ENCODE measurements around the gene SLC38A4. TPM values are rescaled to one million over a fixed set of nuclear protein-coding genes. Genes with fewer than 3 reads are reported as not detected.

Gene SLC38A4
- total and polyA plus RNA-seq, 2 experiments from 2014 or later: 6.2 to 12.5 TPM

DNA sequence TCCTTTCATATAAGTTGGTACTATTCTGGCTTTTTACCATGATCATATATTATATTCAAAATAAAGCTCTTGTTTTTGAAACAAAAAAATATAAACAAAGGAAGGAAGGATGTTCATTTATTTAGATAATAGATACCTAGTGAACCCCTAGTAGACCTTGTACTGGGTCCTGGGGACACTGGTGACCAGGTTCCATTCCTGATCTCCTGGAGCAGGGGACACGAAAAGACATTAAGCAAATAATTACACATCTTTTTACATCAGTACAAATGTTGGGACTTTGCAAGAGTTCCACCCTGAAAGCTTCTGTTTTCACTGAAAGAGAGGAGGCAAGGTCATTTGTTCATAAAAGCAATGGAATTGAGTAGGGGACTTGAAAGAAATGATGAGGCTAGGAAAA lies 49.3 kb upstream of the SLC38A4 start (continued):
- TF ChIP-seq, protein P1, sequence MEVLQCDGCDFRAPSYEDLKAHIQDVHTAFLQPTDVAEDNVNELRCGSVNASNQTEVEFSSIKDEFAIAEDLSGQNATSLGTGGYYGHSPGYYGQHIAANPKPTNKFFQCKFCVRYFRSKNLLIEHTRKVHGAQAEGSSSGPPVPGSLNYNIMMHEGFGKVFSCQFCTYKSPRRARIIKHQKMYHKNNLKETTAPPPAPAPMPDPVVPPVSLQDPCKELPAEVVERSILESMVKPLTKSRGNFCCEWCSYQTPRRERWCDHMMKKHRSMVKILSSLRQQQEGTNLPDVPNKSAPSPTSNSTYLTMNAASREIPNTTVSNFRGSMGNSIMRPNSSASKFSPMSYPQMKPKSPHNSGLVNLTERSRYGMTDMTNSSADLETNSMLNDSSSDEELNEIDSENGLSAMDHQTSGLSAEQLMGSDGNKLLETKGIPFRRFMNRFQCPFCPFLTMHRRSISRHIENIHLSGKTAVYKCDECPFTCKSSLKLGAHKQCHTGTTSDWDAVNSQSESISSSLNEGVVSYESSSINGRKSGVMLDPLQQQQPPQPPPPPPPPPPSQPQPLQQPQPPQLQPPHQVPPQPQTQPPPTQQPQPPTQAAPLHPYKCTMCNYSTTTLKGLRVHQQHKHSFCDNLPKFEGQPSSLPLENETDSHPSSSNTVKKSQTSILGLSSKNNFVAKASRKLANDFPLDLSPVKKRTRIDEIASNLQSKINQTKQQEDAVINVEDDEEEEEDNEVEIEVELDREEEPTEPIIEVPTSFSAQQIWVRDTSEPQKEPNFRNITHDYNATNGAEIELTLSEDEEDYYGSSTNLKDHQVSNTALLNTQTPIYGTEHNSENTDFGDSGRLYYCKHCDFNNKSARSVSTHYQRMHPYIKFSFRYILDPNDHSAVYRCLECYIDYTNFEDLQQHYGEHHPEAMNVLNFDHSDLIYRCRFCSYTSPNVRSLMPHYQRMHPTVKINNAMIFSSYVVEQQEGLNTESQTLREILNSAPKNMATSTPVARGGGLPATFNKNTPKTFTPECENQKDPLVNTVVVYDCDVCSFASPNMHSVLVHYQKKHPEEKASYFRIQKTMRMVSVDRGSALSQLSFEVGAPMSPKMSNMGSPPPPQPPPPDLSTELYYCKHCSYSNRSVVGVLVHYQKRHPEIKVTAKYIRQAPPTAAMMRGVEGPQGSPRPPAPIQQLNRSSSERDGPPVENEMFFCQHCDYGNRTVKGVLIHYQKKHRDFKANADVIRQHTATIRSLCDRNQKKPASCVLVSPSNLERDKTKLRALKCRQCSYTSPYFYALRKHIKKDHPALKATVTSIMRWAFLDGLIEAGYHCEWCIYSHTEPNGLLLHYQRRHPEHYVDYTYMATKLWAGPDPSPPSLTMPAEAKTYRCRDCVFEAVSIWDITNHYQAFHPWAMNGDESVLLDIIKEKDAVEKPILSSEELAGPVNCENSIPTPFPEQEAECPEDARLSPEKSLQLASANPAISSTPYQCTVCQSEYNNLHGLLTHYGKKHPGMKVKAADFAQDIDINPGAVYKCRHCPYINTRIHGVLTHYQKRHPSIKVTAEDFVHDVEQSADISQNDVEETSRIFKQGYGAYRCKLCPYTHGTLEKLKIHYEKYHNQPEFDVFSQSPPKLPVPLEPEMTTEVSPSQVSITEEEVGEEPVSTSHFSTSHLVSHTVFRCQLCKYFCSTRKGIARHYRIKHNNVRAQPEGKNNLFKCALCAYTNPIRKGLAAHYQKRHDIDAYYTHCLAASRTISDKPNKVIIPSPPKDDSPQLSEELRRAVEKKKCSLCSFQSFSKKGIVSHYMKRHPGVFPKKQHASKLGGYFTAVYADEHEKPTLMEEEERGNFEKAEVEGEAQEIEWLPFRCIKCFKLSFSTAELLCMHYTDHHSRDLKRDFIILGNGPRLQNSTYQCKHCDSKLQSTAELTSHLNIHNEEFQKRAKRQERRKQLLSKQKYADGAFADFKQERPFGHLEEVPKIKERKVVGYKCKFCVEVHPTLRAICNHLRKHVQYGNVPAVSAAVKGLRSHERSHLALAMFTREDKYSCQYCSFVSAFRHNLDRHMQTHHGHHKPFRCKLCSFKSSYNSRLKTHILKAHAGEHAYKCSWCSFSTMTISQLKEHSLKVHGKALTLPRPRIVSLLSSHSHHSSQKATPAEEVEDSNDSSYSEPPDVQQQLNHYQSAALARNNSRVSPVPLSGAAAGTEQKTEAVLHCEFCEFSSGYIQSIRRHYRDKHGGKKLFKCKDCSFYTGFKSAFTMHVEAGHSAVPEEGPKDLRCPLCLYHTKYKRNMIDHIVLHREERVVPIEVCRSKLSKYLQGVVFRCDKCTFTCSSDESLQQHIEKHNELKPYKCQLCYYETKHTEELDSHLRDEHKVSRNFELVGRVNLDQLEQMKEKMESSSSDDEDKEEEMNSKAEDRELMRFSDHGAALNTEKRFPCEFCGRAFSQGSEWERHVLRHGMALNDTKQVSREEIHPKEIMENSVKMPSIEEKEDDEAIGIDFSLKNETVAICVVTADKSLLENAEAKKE (CRISPR knock-in tag; IDR thresholded peaks at IDR 0.05): no peak
- no peak for TF ChIP-seq ZNF331 (CRISPR knock-in tag; IDR thresholded peaks at IDR 0.05; ENCODE audit: low read depth)
- no peak for TF ChIP-seq EZH2 (IDR thresholded peaks at IDR 0.05; ENCODE audit: low read depth, unreplicated experiment)
- no peak for TF ChIP-seq JUNB (IDR thresholded peaks at IDR 0.05; ENCODE audit: unreplicated experiment)

DNA sequence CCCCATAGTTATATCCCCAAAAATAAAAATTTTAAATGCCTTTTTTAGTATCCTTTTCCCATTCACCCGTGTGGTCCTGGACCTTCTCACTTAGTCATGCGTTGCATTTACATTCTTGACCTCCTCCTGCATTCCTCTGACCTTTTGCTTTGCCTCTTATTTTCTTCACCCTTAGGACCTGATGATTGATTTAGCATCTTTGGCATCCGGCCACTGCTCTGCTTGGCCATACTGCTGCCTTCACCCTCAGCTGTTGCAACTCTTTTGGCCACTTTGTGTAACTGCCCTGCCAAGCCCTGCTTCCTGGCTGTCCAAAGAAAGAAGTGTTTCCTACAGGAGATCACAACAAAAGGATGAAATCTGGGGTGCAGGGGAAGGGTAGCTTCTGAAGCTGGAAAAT lies 48.8 kb upstream of the SLC38A4 start:
- Histone ChIP-seq H4K20me1 (replicated peaks; ENCODE audit: insufficient read depth) (no peaks in the 10 kb centered on the region), H3K36me3 (ENCODE audit: insufficient read depth) (peaks cover 6% of the 10 kb centered on the region; the same call in 1 of the 2 replicates), H3F3A (replicated peaks; ENCODE audit: low read depth) (no peaks in the 10 kb centered on the region), H2AFZ (no peak overlapping the region), H3K27ac (ENCODE audit: low read depth) (no peak overlapping the region), H3K4me2 (no peak overlapping the region), H3K4me1 (ENCODE audit: insufficient read depth) (no peaks in the 10 kb centered on the region), H3K27me3 (ENCODE audit: insufficient read depth) (no peaks in the 10 kb centered on the region), H3K4me3 (no peak overlapping the region), H3K79me2 (replicated peaks; ENCODE audit: insufficient read depth) (no peaks in the 10 kb centered on the region), H3K9me2 (ENCODE audit: insufficient read depth) (peaks cover 20% of the 10 kb centered on the region)
- Mint-ChIP-seq H3K27ac (no peak overlapping the region), H3K4me3 (no peak overlapping the region), H3K4me1 (no peaks in the 10 kb centered on the region), H3K27me3 (ENCODE audit: insufficient read depth, low read depth, poor library complexity) (no peaks in the 10 kb centered on the region), H3K9me3 (peaks cover 44% of the 10 kb centered on the region), H3K36me3 (ENCODE audit: low read depth) (peaks cover 5% of the 10 kb centered on the region; the same call in 2 of the 3 replicates)
- DNase-seq (ENCODE audit: low spot score) (no peak), ATAC-seq (no peak)
- TF ChIP-seq STAT1 (IDR thresholded peaks at IDR 0.05; ENCODE audit: unreplicated experiment): no peak
- no peak for TF ChIP-seq ZNF114 (CRISPR knock-in tag; IDR thresholded peaks at IDR 0.05)
- TF ChIP-seq, protein P2, sequence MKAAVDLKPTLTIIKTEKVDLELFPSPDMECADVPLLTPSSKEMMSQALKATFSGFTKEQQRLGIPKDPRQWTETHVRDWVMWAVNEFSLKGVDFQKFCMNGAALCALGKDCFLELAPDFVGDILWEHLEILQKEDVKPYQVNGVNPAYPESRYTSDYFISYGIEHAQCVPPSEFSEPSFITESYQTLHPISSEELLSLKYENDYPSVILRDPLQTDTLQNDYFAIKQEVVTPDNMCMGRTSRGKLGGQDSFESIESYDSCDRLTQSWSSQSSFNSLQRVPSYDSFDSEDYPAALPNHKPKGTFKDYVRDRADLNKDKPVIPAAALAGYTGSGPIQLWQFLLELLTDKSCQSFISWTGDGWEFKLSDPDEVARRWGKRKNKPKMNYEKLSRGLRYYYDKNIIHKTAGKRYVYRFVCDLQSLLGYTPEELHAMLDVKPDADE (IDR thresholded peaks at IDR 0.05): no peak
- TF ChIP-seq JUNB (IDR thresholded peaks at IDR 0.05; ENCODE audit: unreplicated experiment): no peak
- TF ChIP-seq, protein P3, sequence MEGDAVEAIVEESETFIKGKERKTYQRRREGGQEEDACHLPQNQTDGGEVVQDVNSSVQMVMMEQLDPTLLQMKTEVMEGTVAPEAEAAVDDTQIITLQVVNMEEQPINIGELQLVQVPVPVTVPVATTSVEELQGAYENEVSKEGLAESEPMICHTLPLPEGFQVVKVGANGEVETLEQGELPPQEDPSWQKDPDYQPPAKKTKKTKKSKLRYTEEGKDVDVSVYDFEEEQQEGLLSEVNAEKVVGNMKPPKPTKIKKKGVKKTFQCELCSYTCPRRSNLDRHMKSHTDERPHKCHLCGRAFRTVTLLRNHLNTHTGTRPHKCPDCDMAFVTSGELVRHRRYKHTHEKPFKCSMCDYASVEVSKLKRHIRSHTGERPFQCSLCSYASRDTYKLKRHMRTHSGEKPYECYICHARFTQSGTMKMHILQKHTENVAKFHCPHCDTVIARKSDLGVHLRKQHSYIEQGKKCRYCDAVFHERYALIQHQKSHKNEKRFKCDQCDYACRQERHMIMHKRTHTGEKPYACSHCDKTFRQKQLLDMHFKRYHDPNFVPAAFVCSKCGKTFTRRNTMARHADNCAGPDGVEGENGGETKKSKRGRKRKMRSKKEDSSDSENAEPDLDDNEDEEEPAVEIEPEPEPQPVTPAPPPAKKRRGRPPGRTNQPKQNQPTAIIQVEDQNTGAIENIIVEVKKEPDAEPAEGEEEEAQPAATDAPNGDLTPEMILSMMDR (conservative IDR thresholded peaks at IDR 0.05; ENCODE audit: low read depth in 2 of 2): no peak
- no peak for TF ChIP-seq CREB1 (CRISPR knock-in tag; IDR thresholded peaks at IDR 0.05; ENCODE audit: low read depth)
- no peak for TF ChIP-seq EZH2phosphoT487 (IDR thresholded peaks at IDR 0.05; ENCODE audit: unreplicated experiment)
- TF ChIP-seq POLR2AphosphoS5 (IDR thresholded peaks at IDR 0.05; ENCODE audit: low read depth): no peak
